Ovary (tissue), 9 donors: Measurements from ENCODE around the gene DNM1. TPM values are rescaled to one million over a fixed set of nuclear protein-coding genes. Genes with fewer than 3 reads are reported as not detected.

Source experiments
- DNase-seq, 5 donors: peaks; one replicate each; pipeline ENCODE4 v3.0.0-alpha.2; 2019 to 2020
- H3K27ac ChIP-seq, 2 donors: fragments of 200-600 bp; one replicate each; pipeline versions ENCODE4 v1.5.1 to v1.8.0; 2019 to 2022
- H3K27me3 ChIP-seq: fragments of 200-600 bp; one replicate; pipeline ENCODE4 v1.8.0; 2022
- H3K36me3 ChIP-seq: fragments of 200-600 bp; sonication (generic); one replicate; pipeline ENCODE4 v1.5.1; 2019
- H3K4me1 ChIP-seq: one replicate; pipeline ENCODE4 v1.8.1; 2013; ENCODE audit warnings: mild to moderate bottlenecking, moderate library complexity; ENCODE audit not compliant: insufficient read depth
- H3K4me3 ChIP-seq: fragments of 200-600 bp; sonication (generic); one replicate; pipeline ENCODE4 v1.5.1; 2017
- H3K9me3 ChIP-seq, 2 donors: fragments of 200-600 bp in 1 of 2; sonication (generic) in 1 of 2; one replicate each; pipeline versions ENCODE4 v1.5.1 to v1.8.1; 2013 to 2019; ENCODE audit warnings: mild to moderate bottlenecking in 1 of 2, moderate library complexity in 1 of 2
- CTCF ChIP-seq, 3 donors: fragments of 450-650 bp in 2 of 3; fragments of 200-600 bp in 1 of 3; IDR thresholded peaks; one replicate each; pipeline versions ENCODE4 v1.5.1 to v1.8.0; 2016 to 2022; ENCODE audit warnings: antibody characterized with exemption in 3 of 3, mild to moderate bottlenecking in 1 of 3
- EP300 ChIP-seq: sonication (generic); formaldehyde crosslinking; IDR thresholded peaks from one replicate; pipeline ENCODE4 v1.6.1; 2017; ENCODE audit warnings: antibody characterized with exemption
- POLR2A ChIP-seq: fragments of 450-650 bp; IDR thresholded peaks from one replicate; pipeline ENCODE4 v1.6.1; 2017; ENCODE audit warnings: antibody characterized with exemption, mild to moderate bottlenecking, moderate library complexity
- WGBS, 3 donors: extraction: QIAGEN DNeasy Blood & Tissue Kit in 1 of 3; methylation state at CpG; one replicate each; pipeline versions ENCODE4 v1.1.5 to v1.1.7; 2013 to 2017; 5-methylcytosine and 5-hydroxymethylcytosine counted together
- intact Hi-C, 4 donors: fragments of 100-400 bp; cut with DNase I; formaldehyde crosslinking; loops; one replicate each; pipeline versions ENCODE4 v1.11.0 to v1.15.1; 2022 to 2023
- polyA plus RNA-seq, 2 donors: library from polyadenylated mRNA; stranded (reverse); fragments of 200-250 nt in 1 of 2; fragments of 350-450 nt in 1 of 2; fragmentation: Illumina TruSeq in 1 of 2; extraction: RNeasy Lipid Tissue Mini Kit (QIAGEN cat#74804) in 1 of 2; gene quantifications; one replicate each; pipeline ENCODE4 v1.2.3, GENCODE V29; 2013 to 2014
- total RNA-seq, 7 donors: library from RNA; depleted of rRNA in 2 of 7; stranded (reverse); fragments of >200 nt in 2 of 7; fragmentation: NEBNext Ultra II Directional in 3 of 7; extraction: Animal tissue kit (Norgen Biotek cat#: 25700) in 3 of 7; gene quantifications; one replicate each; pipeline versions ENCODE4 v1.1.0 to v1.2.4, GENCODE V29; 2016 to 2023
- donor health status: DM: no; HTN: no; CAD: no; lungs with moderate emphysema.
- donor health status: DM: no; HTN: no; CAD: no.
- donor health status: Bipolar disorder and iron deficiency.
- donor health status: DM: yes; HTN: yes; CAD: no.
- donor health status: DM: no; HTN: no; CAD: no.
- donor health status: DM: yes; HTN: yes; CAD: no.

Gene DNM1
- total and polyA plus RNA-seq, 9 donors, result 1.2 to 10.4 (median 4.6) TPM

DNA sequence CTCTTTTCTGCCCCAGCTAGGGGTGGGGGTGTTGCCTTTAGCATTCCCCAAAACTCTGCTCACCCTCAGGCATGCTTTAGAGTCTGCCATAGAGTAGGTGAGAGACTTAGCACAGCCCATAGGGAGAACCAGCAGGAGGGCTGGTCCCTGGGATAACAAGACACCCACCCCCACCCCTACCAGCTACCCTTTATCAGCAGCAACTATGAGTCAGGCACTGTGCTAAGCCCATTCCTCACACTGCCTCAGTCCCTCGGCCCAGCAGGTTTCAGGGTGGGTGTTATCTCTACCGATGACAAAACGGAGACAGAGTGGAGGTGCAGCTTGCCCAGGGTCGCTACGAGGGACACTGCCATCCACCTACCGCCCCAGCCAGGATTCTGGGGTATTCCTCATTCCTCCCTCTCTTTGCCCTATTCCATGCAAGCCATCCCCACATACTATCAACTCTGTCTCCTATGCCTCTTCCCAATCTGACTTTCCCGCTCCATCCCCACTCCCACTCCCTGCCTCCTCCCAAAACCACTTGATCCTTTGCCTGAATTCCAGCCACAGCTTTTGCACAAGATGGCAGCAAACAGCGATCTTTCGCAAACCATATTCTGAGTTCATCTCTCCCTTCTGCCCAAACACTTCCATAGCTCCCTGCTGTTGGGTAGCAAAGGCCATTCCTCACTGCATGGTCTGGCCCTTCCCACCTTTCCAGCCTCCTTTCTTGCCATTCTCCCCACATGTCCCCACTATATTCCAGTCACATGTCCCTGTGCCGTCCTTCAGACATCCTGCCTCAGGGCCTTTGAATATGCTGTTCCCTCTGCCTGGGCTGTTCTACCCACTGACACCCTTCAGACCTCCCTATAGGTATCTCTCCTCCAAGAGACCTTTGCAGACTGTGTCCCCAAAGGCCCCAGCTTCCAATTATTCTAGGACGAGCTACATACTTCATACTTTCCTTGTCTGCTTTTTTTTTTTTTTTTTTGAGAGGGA lies 16.9 kb upstream of the DNM1 start:
- Histone ChIP-seq H3K4me3 (no peak overlapping the region), H3K27me3 (no peaks in the 10 kb centered on the region), H3K27ac (no peak overlapping the region), H3K36me3 (no peaks in the 10 kb centered on the region), H3K9me3 (no peaks in the 10 kb centered on the region), H3K4me1 (peaks cover 3% of the 10 kb centered on the region)
- intact Hi-C loops, result no loop called here
- 93 to 96% (median 95%) methylated on average over 11 of the region's 11 CpGs for WGBS, 3 donors
- TF ChIP-seq POLR2A, result no peak
- TF ChIP-seq EP300, result no peak
- TF ChIP-seq CTCF (IDR thresholded peaks at IDR 0.05), result no peak
- DNase-seq, result no peak

- Histone ChIP-seq H3K4me1 (peaks cover 3% of the 10 kb centered on the region), H3K4me3 (no peak overlapping the region), H3K36me3 (no peaks in the 10 kb centered on the region), H3K27ac (no peak overlapping the region), H3K27me3 (no peaks in the 10 kb centered on the region), H3K9me3 (no peaks in the 10 kb centered on the region)
- 88 to 93% (median 90%) methylated on average over 2 of the region's 2 CpGs for WGBS, 3 donors
- intact Hi-C loops, result no loop called here
- TF ChIP-seq CTCF (IDR thresholded peaks at IDR 0.05) (no peak), POLR2A (no peak), EP300 (no peak)
- DNase-seq, result no peak
Measured at GRCh38 chr9:128187361-128187760, 15.8 kb upstream of the DNM1 start.

DNA sequence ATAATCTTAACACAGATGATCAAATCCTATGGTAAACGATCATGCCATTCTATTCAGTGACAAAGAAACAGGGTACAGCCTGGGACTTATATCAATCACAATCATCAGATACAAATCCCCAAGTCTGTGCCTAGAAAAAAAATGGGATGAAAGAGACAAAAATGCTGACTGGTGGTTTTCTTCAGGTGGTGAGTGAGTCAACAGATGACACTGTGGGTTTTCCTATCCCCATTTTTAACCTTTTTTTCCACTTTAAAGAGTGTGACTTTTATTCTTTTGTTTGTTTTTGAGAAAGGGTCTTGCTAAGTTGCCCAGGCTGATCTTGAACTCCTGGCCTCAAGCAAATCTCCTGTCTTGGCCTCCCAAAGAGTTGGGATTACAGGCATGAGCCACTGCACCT lies 15.0 kb upstream of the DNM1 start:
- DNase-seq, result no peak
- whole genome bisulfite sequencing, 3 donors, result 56 to 71% (median 71%) methylated on average over 1 of the region's 1 CpG
- no peaks in the 10 kb centered on the region for H3K9me3 ChIP-seq
- TF ChIP-seq EP300, result no peak
- no peak for TF ChIP-seq CTCF (IDR thresholded peaks at IDR 0.05)
- TF ChIP-seq POLR2A, result no peak
- H3K36me3 ChIP-seq, result no peaks in the 10 kb centered on the region
- peaks cover 5% of the 10 kb centered on the region for H3K4me1 ChIP-seq
- H3K27me3 ChIP-seq, result no peaks in the 10 kb centered on the region
- intact Hi-C loops, result no loop called here
- H3K27ac ChIP-seq, result no peak overlapping the region
- no peak overlapping the region for H3K4me3 ChIP-seq

GRCh38 chr9:128190013-128190412 lies 13.2 kb upstream of the DNM1 start:
- no peak for DNase-seq
- H3K27ac ChIP-seq, result no peak overlapping the region
- no peaks in the 10 kb centered on the region for H3K27me3 ChIP-seq
- H3K4me3 ChIP-seq, result no peak overlapping the region
- intact Hi-C loops, result no loop called here
- TF ChIP-seq CTCF (IDR thresholded peaks at IDR 0.05) (no peak), POLR2A (no peak), EP300 (no peak)
- H3K4me1 ChIP-seq, result peaks cover 6% of the 10 kb centered on the region
- no peaks in the 10 kb centered on the region for H3K9me3 ChIP-seq
- no peaks in the 10 kb centered on the region for H3K36me3 ChIP-seq
- 56 to 80% (median 78%) methylated on average over 2 of the region's 2 CpGs for WGBS, 3 donors
